ENCODE results near the gene MTHFSD.

The MTHFSD gene

DNA sequence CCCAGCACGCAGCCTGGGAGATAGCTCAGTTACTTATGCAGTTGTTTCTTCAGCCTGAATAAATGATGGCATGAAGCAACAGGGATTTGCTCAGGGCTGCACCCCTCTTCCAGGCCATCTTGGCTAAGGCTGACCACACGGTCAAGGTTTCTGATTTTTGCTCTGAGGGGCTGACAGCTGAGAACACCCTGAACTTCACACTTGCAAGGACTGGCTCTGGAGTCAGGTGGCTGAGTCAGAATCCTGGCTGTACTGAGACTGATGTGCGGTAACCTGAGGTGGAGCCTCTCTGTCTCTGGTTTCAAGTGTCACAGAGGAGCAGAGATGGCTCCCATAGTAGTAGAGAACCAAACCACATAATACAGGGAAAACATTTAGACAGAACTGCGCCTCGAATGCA is 4.8 kb downstream of the MTHFSD start:
- DNase-seq (ENCODE audit: low read depth) = no peak

- no peak for DNase-seq (ENCODE audit: low read depth)
These were observed 5.2 kb downstream of the MTHFSD start for GRCh38 chr16:86549893-86550190.

DNA sequence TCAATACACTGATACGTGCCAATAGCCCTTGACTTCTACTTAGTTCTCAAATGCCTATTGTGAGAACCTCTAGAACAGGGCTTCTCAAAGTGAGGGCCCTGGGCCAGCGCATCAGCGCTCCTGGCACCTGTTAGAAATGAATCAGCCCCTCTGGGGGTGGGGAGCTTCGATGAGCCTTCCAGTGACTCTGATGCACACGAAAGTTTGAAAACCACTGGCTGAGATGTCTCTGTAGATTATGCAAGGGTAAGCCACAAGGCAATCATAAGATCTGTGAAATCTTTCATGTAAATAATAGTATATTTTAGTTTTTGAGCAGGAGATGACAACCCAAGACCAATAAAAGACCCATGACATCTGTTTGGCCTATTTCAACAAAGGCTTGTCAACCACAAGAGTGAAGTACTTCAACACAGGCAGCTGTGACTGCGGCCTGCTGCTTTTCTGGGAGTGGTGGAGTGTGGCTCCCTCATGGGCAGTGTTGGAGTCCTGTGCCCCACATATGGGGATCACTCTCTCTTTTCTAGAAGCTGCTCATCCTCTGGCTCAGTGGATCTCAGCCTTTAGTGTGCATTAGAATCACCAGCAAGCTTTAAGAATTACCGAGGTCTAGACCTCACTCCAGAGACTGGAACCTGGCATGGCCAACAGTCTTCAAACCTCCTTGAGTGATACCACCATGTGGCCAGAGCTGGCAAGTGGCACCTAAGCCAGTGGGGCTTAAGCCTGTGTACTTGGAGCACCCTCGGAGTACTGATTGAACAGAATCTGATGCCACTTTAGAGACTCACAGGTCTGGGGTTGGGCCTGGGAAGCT is 5.8 kb downstream of the MTHFSD start:
- no peak for DNase-seq (ENCODE audit: low read depth)

DNA sequence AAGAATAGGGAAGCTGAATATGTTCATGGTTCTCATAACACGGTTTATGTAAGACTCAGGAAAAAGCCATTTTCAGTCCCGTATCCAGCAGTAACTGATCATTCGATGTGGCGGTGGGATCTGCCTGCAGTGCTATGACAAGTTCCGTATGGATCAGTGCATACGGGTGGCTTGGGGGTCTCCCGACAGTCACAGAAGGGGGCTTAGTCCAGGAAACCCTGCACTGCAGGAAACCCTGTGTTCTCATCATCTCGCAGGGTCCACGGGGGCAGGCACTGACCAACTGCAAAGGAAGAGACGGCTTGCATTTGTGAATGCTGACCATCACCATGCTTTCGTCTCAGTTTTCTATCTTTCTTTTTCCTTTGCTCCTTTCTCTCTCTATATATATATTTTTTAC is 7.7 kb downstream of the MTHFSD start:
- no peak for DNase-seq (ENCODE audit: low read depth)

GRCh38 chr16:86546638-86547013 is 8.4 kb downstream of the MTHFSD start:
- DNase-seq (ENCODE audit: low read depth) = no peak

GRCh38 chr16:86545954-86546637 is 8.9 kb downstream of the MTHFSD start:
- DNase-seq (ENCODE audit: low read depth) = no peak

GRCh38 chr16:86545481-86545880 is 9.6 kb downstream of the MTHFSD start:
- DNase-seq (ENCODE audit: low read depth) = no peak

- DNase-seq (ENCODE audit: low read depth) = no peak
These were observed 12.0 kb downstream of the MTHFSD start for GRCh38 chr16:86542756-86543750.

GRCh38 chr16:86541560-86541959 is 13.5 kb downstream of the MTHFSD start:
- DNase-seq (ENCODE audit: low read depth) = no peak

- DNase-seq (ENCODE audit: low read depth) = no peak
These were observed 14.1 kb downstream of the MTHFSD start for GRCh38 chr16:86540894-86541293.

DNA sequence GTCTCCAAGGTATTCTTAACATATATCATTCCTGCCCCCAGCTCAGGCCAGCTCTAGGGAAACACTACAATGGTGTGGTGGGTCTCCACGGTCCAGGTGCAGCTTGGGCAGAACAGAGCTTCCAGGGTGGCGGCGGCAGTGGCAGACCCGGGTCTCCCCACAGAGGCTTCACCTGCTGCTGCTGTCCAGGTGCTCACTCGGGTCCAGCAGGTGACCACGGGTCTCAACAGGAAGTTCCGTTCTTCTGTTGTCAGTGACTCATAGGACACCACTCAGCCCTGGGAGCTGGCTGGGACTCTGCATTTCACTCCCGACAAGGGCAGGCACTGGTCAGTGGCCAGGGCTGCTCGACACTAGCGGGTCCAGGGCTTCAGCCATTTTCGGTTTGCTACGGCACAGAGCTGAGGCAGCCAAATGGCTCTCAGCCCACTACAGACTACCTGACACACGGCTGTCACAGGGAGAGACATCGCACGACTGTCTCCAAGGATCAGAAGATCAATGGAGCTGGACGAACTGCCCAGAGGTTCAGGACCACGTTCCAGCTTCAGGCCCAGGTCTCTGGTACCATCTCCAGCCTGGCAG is 16.7 kb downstream of the MTHFSD start:
- DNase-seq (ENCODE audit: low read depth) = no peak

- no peak for DNase-seq (ENCODE audit: low read depth)
These were observed 17.5 kb downstream of the MTHFSD start for GRCh38 chr16:86537486-86537885.

- DNase-seq (ENCODE audit: low read depth) = no peak
These were observed 18.4 kb downstream of the MTHFSD start for GRCh38 chr16:86536621-86537020.

GRCh38 chr16:86534779-86535615 is 20.0 kb downstream of the MTHFSD start:
- DNase-seq (ENCODE audit: low read depth) = no peak

DNA sequence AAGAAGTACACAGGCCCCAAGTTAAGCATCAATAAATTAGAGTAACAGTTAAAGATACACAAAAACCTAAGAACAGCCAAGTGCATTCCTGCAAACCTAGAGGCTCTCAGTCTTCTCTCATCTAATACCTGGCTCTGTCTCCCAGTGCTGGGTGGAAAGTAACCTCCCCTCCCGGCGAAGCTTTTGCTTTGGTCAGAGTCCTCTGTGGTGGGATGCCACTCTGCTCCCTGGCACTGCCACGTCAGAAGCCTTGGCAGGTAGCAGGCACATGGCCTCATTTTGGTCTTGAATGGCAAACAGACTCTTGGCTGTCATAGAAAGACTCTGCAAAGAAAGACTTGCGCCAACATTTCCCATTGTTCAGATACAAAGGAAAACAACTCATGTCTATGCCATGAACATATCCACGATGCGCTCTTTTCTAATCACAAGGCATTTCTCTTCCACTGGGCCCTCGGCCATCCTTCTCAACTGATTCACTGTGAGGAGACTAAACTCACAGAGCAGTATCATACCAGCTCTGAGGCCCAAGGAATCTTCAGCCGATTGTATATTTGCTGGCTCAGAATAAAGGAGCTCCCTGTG is 21.2 kb downstream of the MTHFSD start:
- DNase-seq (ENCODE audit: low read depth) = no peak

- DNase-seq (ENCODE audit: low read depth) = no peak
These were observed 22.0 kb downstream of the MTHFSD start for GRCh38 chr16:86533076-86533475.

DNA sequence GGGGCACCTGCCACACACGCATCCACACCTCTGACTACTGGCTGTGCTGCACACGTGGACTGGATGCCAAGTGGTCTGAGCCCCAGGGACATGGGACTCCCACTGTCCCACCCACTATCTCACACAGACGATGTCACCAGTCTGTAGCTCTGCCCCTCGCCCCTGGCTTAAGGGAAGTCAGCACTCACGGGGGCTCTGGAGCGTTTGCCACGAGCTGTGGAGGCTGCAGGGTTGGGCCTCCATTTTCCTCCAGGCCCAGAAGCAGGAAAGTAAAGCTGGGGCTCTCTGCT is 22.6 kb downstream of the MTHFSD start:
- no peak for DNase-seq (ENCODE audit: low read depth)

DNA sequence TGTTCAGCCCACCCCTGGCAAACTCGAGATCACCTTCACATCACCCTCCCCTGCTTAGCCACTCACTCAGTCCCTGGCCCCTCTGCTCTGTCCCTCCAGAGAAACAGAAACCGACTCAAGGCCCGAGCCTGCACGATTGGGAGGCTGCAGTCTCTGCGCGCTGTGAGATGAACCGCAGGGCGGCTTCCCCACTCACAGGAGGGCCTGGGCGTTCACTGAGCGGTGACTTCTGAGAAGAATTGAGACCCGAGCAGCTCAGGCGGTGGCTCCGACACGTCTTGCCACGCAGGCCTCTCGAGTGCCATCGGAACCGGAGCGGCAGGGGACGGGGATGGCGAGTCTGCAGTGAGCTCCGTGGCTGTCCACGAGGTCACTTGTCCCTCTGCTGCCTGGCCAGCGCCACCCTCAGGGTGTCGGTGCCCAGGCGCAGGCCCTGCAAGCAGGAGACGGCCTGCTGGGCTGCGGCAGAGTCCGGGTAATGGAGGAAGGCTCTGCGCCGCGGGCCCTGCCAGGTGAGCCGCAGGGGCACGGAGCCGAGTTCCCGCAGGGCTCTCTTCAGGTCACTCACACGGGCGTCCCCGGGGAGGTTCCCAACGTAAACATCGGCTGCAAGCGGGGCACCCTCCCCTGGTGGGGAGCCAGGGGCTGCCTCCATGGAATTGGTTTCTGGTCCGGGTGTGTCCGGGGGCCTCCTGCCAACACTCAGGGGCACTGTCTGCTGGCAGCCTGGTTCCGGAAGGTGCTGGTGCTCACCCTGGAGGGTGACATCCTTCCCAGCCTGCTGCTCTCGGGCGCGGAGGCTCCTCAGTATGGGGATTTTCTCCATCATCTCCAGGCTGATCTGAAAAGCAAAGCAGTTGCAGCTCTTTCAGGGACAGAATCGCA is 23.2 kb downstream of the MTHFSD start:
- DNase-seq (ENCODE audit: low read depth) = no peak

DNA sequence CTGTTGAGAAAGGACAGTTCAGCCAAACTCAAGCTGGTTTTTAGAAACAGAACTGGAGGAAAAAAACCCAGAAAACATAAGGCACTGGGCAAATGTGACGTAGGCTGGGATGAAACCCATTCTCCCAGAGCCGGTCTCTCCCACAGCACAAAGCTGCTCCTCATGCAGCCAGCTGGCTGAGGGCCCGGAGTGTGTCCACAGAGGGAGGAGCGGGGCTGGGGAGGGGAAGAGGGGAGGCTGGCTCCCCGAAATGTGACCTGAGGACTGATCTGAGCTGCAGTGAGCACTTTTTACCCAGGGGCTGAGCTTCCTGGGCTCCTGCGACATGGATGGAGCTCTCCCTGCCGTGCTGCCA is 23.9 kb downstream of the MTHFSD start:
- DNase-seq (ENCODE audit: low read depth) = no peak

Measured in GM04504 (cell line).